ENCODE results near the gene CAMTA1. TPM values are rescaled to one million over a fixed set of nuclear protein-coding genes. Genes with fewer than 3 reads are reported as not detected.

The CAMTA1 gene
- total RNA-seq, 2 donors from 2014 or later = 105 to 113 TPM

DNA sequence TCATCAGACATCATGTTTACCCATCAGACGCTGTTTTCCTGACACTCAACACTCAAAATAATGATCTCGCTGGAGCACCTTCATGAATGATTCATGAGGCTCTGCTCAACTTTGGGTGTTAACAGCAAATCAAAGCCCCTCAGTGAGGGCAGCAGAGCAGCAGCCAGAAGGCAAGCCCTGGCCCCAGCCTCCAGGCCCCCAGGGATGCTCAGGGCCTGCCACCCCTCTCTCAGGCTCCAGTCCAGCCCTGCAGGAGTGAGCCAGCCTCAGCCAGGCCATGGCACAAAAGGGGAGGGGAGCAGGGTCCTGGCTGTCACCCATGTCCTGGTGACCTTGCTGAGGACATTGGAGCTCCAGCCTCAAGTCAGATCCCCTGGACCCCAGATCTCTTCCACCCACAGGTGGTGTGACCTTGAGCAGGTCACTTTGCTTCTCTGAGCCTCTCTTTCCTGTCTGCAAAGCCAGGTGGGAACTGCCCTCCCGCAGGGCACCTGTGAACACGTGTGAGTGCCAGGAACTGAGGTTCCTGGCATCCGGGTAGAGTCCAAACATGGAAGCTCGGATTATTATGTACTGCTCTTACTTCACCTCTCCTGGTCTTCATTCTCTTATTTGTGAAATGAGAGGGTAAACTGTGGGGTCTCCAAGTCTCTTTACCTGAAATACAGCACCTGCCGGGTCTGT is 824.2 kb downstream of the CAMTA1 start:
- no peak for DNase-seq (ENCODE audit: low spot score)
- Histone ChIP-seq H3K4me3 (no peak overlapping the region), H3K9me3 (no peaks in the 10 kb centered on the region), H3K27me3 (replicated peaks; ENCODE audit: insufficient read depth) (no peaks in the 10 kb centered on the region), H3K27ac (no peak overlapping the region), H3K4me1 (ENCODE audit: control insufficient read depth in 1 of 2, low read depth in 2 of 2) (no peaks in the 10 kb centered on the region), H3K36me3 (no peaks in the 10 kb centered on the region)
- TF ChIP-seq, protein P1, sequence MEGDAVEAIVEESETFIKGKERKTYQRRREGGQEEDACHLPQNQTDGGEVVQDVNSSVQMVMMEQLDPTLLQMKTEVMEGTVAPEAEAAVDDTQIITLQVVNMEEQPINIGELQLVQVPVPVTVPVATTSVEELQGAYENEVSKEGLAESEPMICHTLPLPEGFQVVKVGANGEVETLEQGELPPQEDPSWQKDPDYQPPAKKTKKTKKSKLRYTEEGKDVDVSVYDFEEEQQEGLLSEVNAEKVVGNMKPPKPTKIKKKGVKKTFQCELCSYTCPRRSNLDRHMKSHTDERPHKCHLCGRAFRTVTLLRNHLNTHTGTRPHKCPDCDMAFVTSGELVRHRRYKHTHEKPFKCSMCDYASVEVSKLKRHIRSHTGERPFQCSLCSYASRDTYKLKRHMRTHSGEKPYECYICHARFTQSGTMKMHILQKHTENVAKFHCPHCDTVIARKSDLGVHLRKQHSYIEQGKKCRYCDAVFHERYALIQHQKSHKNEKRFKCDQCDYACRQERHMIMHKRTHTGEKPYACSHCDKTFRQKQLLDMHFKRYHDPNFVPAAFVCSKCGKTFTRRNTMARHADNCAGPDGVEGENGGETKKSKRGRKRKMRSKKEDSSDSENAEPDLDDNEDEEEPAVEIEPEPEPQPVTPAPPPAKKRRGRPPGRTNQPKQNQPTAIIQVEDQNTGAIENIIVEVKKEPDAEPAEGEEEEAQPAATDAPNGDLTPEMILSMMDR (IDR thresholded peaks at IDR 0.05) = no peak
- no peak for ATAC-seq (ENCODE audit: insufficient number of reproducible peaks, low FRiP score, low read depth)

DNA sequence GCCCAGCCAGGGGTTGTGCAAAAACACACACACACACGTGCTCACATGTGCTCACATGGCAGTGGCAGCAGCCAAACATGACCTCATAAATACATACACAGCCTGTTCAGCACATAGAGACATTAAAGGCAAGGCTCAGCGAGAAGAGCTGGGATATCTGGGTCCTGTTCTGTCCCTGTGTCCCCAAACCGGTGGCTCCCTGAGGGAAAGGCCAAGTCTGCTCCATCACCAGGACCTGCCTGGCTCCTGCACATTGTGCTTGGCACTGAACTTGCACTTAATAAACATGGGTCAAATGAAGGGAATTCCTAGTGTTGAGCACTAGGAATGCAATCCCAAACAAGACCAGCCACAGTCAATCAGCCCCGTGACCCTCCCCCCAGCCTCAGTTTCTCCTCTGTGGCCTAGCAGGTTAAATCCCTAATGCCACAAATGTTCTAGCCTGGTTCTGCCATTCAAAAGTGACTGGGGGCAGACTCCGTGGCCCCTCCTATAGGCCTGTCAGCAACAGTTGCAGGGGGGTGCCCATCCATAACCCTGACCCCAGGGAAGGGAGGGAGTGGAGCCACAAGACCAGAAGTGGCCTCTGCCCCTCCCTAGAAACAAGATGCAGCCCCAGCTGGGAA is 825.0 kb downstream of the CAMTA1 start:
- TF ChIP-seq, protein P1 (IDR thresholded peaks at IDR 0.05) = no peak
- no peak overlapping the region for H3K27ac ChIP-seq
- no peak overlapping the region for H3K4me3 ChIP-seq
- no peaks in the 10 kb centered on the region for H3K27me3 ChIP-seq (replicated peaks; ENCODE audit: insufficient read depth)
- H3K9me3 ChIP-seq = no peaks in the 10 kb centered on the region
- H3K4me1 ChIP-seq (ENCODE audit: control insufficient read depth in 1 of 2, low read depth in 2 of 2) = no peaks in the 10 kb centered on the region
- no peak for ATAC-seq (ENCODE audit: insufficient number of reproducible peaks, low FRiP score, low read depth)
- no peak for DNase-seq (ENCODE audit: low spot score)
- H3K36me3 ChIP-seq = no peaks in the 10 kb centered on the region

DNA sequence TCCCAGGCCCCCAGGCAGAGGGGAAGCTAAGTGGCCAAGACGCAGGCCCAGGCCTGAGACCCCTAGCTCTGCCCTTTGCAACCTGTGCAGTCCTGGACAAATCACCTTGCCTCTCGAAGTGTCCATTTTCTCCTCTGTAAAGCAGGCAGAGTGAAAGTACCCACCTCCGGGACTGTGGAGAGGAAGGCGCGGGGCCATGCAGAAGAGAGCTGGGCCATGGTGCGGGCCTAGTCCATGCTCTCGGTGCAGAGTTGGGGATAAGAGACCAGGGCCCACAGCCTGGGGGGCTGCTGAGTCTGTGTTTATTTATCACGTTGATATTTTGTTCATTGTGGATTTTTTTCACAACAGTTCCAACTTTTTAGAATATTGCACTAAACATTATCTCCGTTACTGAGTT is 825.7 kb downstream of the CAMTA1 start:
- TF ChIP-seq, protein P1 (IDR thresholded peaks at IDR 0.05) = no peak
- no peak overlapping the region for H3K4me3 ChIP-seq
- H3K27ac ChIP-seq = no peak overlapping the region
- H3K36me3 ChIP-seq = no peaks in the 10 kb centered on the region
- no peaks in the 10 kb centered on the region for H3K4me1 ChIP-seq (ENCODE audit: control insufficient read depth in 1 of 2, low read depth in 2 of 2)
- no peak for DNase-seq (ENCODE audit: low spot score)
- no peaks in the 10 kb centered on the region for H3K9me3 ChIP-seq
- no peaks in the 10 kb centered on the region for H3K27me3 ChIP-seq (replicated peaks; ENCODE audit: insufficient read depth)
- no peak for ATAC-seq (ENCODE audit: insufficient number of reproducible peaks, low FRiP score, low read depth)

DNA sequence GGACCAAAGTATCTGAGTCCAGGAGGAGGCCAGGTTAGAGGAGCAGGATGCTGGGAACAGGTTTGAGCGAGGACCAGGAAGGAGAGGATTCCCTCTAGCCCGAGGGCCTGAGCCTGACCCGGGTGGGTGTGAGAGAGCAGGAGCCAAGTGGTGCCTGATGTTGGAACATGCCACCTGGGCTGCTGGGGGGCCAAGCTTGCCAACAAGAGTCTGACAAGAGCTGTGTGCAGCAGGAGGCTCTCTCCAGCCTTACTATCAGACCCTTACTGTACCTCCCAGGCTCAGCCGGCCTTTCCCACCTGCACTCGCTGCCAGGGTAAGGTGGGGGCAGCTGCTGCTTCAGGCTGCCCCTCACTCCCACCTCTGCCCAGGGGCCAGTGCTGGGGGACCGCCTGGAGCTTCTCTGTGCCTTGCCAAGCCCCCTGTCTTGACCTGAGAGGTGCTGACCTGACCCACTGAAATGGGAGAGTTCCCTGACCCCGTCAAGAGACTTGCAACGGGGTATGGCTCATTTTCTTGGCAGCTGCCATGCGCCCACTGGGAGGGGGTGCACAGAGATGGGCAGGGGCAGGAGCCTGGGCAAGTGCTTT is 826.3 kb downstream of the CAMTA1 start:
- Histone ChIP-seq H3K27ac (no peak overlapping the region), H3K4me3 (no peak overlapping the region), H3K4me1 (ENCODE audit: control insufficient read depth in 1 of 2, low read depth in 2 of 2) (no peaks in the 10 kb centered on the region), H3K36me3 (no peaks in the 10 kb centered on the region), H3K9me3 (no peaks in the 10 kb centered on the region), H3K27me3 (replicated peaks; ENCODE audit: insufficient read depth) (no peaks in the 10 kb centered on the region)
- DNase-seq (ENCODE audit: low spot score) (no peak), ATAC-seq (ENCODE audit: insufficient number of reproducible peaks, low FRiP score, low read depth) (no peak)
- TF ChIP-seq, protein P1 (IDR thresholded peaks at IDR 0.05) = no peak

DNA sequence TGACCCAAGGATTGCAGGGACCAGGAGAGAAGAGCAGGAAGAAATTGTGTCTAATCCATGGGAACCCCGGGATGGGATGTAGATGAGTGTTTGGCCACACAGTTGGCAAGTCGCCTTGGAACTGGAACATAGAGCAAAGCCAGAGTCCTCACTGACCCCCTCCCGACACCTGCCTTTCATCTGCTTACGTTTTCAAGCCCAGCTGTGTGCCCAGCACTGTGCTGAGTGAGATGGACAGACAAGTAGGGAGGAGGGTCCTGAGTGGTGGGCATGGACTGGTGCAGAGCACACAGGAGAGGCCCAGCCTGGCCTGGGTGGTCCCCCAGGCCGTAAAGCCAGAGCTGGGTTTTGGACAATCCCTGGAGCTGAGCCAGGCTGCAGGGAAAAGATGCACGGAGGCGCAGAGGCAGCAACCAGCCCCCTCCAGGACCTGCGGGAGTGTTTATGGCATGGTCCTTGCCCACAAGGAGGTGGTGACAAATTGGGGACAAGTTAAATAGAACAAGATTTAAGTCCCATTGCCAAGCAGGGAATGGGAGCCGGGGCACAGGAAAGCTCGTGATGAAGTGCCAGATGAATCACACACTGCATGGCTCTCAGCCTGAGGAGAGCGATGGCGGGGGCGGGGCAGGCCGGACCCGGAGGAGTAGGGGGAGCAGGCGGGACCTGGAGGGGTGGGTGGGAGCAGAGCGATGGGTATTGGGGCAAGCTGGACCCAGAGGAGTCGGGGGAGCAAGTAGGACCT is 828.0 kb downstream of the CAMTA1 start:
- H3K36me3 ChIP-seq = no peaks in the 10 kb centered on the region
- no peaks in the 10 kb centered on the region for H3K9me3 ChIP-seq
- no peaks in the 10 kb centered on the region for H3K27me3 ChIP-seq (replicated peaks; ENCODE audit: insufficient read depth)
- no peak for DNase-seq (ENCODE audit: low spot score)
- no peaks in the 10 kb centered on the region for H3K4me1 ChIP-seq (ENCODE audit: control insufficient read depth in 1 of 2, low read depth in 2 of 2)
- TF ChIP-seq, protein P1 (IDR thresholded peaks at IDR 0.05) = no peak
- H3K27ac ChIP-seq = no peak overlapping the region
- H3K4me3 ChIP-seq = no peak overlapping the region
- no peak for ATAC-seq (ENCODE audit: insufficient number of reproducible peaks, low FRiP score, low read depth)
